Measurements from ENCODE around the gene GID8. TPM values are rescaled to one million over a fixed set of nuclear protein-coding genes. Genes with fewer than 3 reads are reported as not detected.

The GID8 gene
- polyA plus RNA-seq, 1 donor from 2014 or later = 54.8 TPM

DNA sequence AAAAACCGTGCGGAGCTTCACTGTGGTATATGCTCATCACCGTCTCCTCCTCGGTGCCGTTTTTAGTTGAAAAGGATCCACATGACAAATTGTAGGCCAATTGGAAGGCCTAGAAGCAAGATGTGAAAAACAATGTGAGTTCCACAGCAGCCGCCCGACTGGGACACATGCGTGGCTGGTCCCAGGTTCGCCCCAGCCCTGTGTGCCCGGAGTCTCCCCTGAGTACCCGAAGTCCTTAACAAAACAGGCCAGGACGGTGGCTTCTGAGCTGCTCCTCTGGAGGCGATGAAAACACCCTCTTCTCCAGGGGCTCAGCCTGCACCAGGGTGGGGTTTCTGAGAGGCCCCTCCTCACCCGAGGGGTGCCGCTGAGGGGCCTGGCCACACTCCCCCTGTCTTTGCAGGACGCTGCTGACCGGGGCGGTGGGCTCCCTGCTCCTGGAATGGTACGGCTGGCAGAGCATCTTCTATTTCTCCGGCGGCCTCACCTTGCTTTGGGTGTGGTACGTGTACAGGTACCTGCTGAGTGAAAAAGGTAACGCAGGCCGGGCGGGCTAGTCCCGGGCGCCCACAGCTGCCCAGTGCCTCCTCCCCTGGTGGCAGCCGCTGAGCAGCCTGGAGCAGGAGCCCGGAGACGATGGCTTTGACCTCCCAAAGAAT is 24.4 kb downstream of the GID8 start:
- Histone ChIP-seq H3K79me2 (replicated peaks; ENCODE audit: insufficient read depth, low read length) (no peaks in the 10 kb centered on the region), H3F3A (ENCODE audit: insufficient read depth, low read length, poor library complexity, severe bottlenecking) (no peaks in the 10 kb centered on the region), H2AFZ (ENCODE audit: low read depth, low read length) (no peak overlapping the region), H3K36me3 (ENCODE audit: insufficient read depth, low read length) (no peaks in the 10 kb centered on the region), H4K20me1 (ENCODE audit: insufficient read depth) (no peaks in the 10 kb centered on the region), H3K9me2 (ENCODE audit: insufficient read depth, low read length) (no peaks in the 10 kb centered on the region), H3K9ac (ENCODE audit: low read length) (no peak overlapping the region), H3K4me2 (ENCODE audit: low read length) (no peak overlapping the region), H3K27ac (ENCODE audit: low read length) (no peak overlapping the region), H3K9me3 (ENCODE audit: low read length) (no peaks in the 10 kb centered on the region), H3K4me3 (ENCODE audit: low read length) (no peak overlapping the region), H3K27me3 (ENCODE audit: insufficient read depth, low read depth, low read length) (no peaks in the 10 kb centered on the region)
- TF ChIP-seq REST (IDR thresholded peaks at IDR 0.05; ENCODE audit: borderline replicate concordance) (no peak), SMC3 (conservative IDR thresholded peaks at IDR 0.05; ENCODE audit: poor library complexity) (no peak), EZH2 (IDR thresholded peaks at IDR 0.05; ENCODE audit: borderline replicate concordance, insufficient read depth, low read length, poor library complexity, severe bottlenecking) (no peak), EP300 (conservative IDR thresholded peaks at IDR 0.05; ENCODE audit: poor library complexity, severe bottlenecking) (no peak), POLR2AphosphoS5 (IDR thresholded peaks at IDR 0.05) (no peak), RAD21 (conservative IDR thresholded peaks at IDR 0.05) (no peak), TAF1 (IDR thresholded peaks at IDR 0.05; ENCODE audit: low read depth) (no peak), MXI1 (conservative IDR thresholded peaks at IDR 0.05; ENCODE audit: poor library complexity, severe bottlenecking) (no peak)
- TF ChIP-seq, protein P1, sequence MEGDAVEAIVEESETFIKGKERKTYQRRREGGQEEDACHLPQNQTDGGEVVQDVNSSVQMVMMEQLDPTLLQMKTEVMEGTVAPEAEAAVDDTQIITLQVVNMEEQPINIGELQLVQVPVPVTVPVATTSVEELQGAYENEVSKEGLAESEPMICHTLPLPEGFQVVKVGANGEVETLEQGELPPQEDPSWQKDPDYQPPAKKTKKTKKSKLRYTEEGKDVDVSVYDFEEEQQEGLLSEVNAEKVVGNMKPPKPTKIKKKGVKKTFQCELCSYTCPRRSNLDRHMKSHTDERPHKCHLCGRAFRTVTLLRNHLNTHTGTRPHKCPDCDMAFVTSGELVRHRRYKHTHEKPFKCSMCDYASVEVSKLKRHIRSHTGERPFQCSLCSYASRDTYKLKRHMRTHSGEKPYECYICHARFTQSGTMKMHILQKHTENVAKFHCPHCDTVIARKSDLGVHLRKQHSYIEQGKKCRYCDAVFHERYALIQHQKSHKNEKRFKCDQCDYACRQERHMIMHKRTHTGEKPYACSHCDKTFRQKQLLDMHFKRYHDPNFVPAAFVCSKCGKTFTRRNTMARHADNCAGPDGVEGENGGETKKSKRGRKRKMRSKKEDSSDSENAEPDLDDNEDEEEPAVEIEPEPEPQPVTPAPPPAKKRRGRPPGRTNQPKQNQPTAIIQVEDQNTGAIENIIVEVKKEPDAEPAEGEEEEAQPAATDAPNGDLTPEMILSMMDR (IDR thresholded peaks at IDR 0.05; ENCODE audit: poor library complexity, severe bottlenecking) = no peak

GRCh38 chr20:62962891-62963613 is 25.1 kb downstream of the GID8 start:
- Histone ChIP-seq H3K27ac (ENCODE audit: low read length) (no peak overlapping the region), H3K27me3 (ENCODE audit: insufficient read depth, low read depth, low read length) (no peaks in the 10 kb centered on the region), H3K9me3 (ENCODE audit: low read length) (no peaks in the 10 kb centered on the region), H3F3A (ENCODE audit: insufficient read depth, low read length, poor library complexity, severe bottlenecking) (no peaks in the 10 kb centered on the region), H3K9me2 (ENCODE audit: insufficient read depth, low read length) (no peaks in the 10 kb centered on the region), H3K9ac (ENCODE audit: low read length) (no peak overlapping the region), H2AFZ (ENCODE audit: low read depth, low read length) (no peak overlapping the region), H3K4me2 (ENCODE audit: low read length) (no peak overlapping the region), H3K36me3 (ENCODE audit: insufficient read depth, low read length) (no peaks in the 10 kb centered on the region), H3K4me3 (ENCODE audit: low read length) (no peak overlapping the region), H4K20me1 (ENCODE audit: insufficient read depth) (no peaks in the 10 kb centered on the region), H3K79me2 (replicated peaks; ENCODE audit: insufficient read depth, low read length) (no peaks in the 10 kb centered on the region)
- TF ChIP-seq SMC3 (conservative IDR thresholded peaks at IDR 0.05; ENCODE audit: poor library complexity) = no peak
- no peak for TF ChIP-seq TAF1 (IDR thresholded peaks at IDR 0.05; ENCODE audit: low read depth)
- no peak for TF ChIP-seq EP300 (conservative IDR thresholded peaks at IDR 0.05; ENCODE audit: poor library complexity, severe bottlenecking)
- TF ChIP-seq MXI1 (conservative IDR thresholded peaks at IDR 0.05; ENCODE audit: poor library complexity, severe bottlenecking) = no peak
- no peak for TF ChIP-seq POLR2AphosphoS5 (IDR thresholded peaks at IDR 0.05)
- TF ChIP-seq REST (IDR thresholded peaks at IDR 0.05; ENCODE audit: borderline replicate concordance) = no peak
- no peak for TF ChIP-seq EZH2 (IDR thresholded peaks at IDR 0.05; ENCODE audit: borderline replicate concordance, insufficient read depth, low read length, poor library complexity, severe bottlenecking)
- TF ChIP-seq, protein P1 (IDR thresholded peaks at IDR 0.05; ENCODE audit: poor library complexity, severe bottlenecking) = no peak
- TF ChIP-seq RAD21 (conservative IDR thresholded peaks at IDR 0.05) = no peak
